Measurements from ENCODE around the gene SMAD2.

GRCh38 chr18:47817795-47818077, 112.7 kb downstream of the SMAD2 start:
- TF ChIP-seq, protein P1, sequence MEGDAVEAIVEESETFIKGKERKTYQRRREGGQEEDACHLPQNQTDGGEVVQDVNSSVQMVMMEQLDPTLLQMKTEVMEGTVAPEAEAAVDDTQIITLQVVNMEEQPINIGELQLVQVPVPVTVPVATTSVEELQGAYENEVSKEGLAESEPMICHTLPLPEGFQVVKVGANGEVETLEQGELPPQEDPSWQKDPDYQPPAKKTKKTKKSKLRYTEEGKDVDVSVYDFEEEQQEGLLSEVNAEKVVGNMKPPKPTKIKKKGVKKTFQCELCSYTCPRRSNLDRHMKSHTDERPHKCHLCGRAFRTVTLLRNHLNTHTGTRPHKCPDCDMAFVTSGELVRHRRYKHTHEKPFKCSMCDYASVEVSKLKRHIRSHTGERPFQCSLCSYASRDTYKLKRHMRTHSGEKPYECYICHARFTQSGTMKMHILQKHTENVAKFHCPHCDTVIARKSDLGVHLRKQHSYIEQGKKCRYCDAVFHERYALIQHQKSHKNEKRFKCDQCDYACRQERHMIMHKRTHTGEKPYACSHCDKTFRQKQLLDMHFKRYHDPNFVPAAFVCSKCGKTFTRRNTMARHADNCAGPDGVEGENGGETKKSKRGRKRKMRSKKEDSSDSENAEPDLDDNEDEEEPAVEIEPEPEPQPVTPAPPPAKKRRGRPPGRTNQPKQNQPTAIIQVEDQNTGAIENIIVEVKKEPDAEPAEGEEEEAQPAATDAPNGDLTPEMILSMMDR (conservative IDR thresholded peaks at IDR 0.05; ENCODE audit: low read depth, low read length), result no peak
- TF ChIP-seq EZH2phosphoT487 (IDR thresholded peaks at IDR 0.05; ENCODE audit: borderline replicate concordance, low read length), result no peak
